AG09319 (cell line): ENCODE results near the gene POLR3E.

Source experiments
- DNase-seq: peaks from one replicate; pipeline ENCODE4 v3.0.0-alpha.2; 2010; ENCODE audit warnings: low read depth; ENCODE audit errors: extremely low read depth
- TF ChIP-seq, protein P1 (sequence below): IDR thresholded peaks from 2 replicates; pipeline ENCODE4 v1.5.1; 2011; ENCODE audit warnings: low read depth, mild to moderate bottlenecking, inconsistent platforms, low read length, moderate library complexity

The POLR3E gene, protein sequence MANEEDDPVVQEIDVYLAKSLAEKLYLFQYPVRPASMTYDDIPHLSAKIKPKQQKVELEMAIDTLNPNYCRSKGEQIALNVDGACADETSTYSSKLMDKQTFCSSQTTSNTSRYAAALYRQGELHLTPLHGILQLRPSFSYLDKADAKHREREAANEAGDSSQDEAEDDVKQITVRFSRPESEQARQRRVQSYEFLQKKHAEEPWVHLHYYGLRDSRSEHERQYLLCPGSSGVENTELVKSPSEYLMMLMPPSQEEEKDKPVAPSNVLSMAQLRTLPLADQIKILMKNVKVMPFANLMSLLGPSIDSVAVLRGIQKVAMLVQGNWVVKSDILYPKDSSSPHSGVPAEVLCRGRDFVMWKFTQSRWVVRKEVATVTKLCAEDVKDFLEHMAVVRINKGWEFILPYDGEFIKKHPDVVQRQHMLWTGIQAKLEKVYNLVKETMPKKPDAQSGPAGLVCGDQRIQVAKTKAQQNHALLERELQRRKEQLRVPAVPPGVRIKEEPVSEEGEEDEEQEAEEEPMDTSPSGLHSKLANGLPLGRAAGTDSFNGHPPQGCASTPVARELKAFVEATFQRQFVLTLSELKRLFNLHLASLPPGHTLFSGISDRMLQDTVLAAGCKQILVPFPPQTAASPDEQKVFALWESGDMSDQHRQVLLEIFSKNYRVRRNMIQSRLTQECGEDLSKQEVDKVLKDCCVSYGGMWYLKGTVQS

DNA sequence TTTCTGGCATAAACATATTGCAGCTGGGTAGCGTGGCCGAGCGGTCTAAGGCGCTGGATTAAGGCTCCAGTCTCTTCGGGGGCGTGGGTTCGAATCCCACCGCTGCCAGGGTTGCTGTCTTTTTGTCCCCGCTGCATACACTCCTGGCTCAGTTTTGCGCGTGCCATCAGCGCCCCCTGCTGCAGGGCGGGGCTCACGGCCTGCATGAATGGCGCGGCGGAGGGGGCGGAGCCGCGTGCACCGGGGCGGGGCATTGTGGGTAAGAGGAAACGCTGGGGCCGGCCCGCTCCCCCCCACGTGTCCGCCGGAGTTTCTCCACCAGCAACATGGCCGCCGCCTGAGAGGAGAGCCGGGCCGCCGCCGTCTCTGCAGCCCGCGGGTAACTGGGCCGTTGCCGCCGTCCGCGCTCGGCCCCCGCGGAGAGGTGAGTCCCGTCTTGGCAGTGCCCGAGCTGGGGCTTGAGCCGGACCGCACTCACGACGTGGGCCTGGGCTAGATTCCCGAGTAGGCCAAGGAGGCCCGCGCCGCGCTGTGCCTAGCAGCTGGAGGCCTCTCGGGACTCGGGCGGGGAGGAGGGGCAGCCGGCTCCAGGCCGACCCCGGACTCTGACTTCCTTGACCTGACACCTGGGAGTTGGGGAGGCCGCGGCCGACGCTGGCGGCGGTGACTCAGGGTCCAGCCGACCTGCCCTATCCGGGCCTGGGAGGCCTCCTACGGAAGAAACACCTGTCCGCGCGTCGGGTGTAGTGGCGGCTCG is at the start of gene POLR3E:
TSS of gene POLR3E (plus strand) at position 296 of the 757 bp plus-strand sequence. CDS start 5,560 bp downstream, outside the sequence.
- TF ChIP-seq, protein P1, sequence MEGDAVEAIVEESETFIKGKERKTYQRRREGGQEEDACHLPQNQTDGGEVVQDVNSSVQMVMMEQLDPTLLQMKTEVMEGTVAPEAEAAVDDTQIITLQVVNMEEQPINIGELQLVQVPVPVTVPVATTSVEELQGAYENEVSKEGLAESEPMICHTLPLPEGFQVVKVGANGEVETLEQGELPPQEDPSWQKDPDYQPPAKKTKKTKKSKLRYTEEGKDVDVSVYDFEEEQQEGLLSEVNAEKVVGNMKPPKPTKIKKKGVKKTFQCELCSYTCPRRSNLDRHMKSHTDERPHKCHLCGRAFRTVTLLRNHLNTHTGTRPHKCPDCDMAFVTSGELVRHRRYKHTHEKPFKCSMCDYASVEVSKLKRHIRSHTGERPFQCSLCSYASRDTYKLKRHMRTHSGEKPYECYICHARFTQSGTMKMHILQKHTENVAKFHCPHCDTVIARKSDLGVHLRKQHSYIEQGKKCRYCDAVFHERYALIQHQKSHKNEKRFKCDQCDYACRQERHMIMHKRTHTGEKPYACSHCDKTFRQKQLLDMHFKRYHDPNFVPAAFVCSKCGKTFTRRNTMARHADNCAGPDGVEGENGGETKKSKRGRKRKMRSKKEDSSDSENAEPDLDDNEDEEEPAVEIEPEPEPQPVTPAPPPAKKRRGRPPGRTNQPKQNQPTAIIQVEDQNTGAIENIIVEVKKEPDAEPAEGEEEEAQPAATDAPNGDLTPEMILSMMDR: peak; percentile 86
- peak; percentile 96 for DNase-seq

DNA sequence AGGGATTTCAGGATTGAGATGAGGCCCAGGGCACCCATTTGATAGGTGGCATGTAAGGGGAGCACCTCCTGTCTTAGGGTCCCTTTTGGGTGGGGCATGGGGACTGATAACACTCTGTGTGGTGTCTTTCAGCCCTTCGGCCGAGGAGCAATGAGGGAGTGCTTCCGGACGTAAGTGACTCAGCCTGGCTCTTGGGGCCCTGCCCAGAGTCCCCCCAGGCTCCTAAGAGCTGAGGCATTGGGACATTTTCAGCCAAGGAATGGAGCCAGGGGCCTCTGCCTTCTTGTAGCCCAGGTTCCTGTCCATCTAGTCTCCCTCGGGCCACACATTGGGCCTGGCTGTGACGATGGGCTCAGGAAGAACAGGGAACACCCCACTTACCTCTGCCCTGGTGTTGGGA is 46.7 kb upstream of the POLR3E start:
- TF ChIP-seq, protein P1: no peak
- no peak for DNase-seq

- TF ChIP-seq, protein P1: no peak
- no peak for DNase-seq
Measured at GRCh38 chr16:22252317-22252716, 44.9 kb upstream of the POLR3E start.

DNA sequence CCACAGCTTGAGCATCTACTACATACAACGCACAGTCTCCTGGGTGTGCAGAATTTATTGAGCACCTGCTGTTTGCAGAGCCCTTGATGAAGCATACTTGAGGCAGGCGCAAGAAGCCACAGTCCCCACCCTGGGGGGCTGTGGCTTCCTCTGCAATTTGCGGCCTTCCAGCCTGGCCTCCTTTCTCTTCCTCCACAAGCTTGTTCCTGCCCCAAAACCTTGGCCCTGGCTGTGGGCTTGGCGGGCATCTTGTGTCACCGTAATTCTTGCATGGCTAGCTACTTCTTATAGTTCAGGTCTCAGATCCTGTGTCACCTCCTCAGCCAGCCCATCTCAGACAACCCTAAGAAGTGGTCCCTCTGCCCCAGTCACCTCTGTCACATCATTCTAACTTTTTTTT is 43.9 kb upstream of the POLR3E start:
- TF ChIP-seq, protein P1: no peak
- no peak for DNase-seq

- no peak for DNase-seq
- TF ChIP-seq, protein P1: no peak
Measured at GRCh38 chr16:22255335-22255734, 41.9 kb upstream of the POLR3E start.

DNA sequence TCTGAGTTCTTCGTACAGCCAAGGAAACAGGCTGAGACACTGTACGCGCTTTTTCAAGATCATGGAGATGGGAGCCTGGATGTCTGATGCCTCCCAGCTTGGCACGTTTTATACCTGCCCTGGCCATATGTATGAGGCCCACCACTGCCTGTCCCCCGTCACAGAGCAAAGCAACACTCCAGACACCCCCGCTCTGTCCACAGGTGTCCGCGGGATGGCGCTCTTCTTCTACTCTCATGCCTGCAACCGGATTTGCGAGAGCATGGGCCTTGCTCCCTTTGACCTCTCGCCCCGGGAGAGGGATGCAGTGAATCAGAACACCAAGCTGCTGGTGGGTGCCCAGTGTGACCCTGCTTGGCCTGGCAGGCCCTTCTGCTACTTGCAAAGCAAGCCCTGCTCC is 39.8 kb upstream of the POLR3E start:
- DNase-seq: no peak
- TF ChIP-seq, protein P1: no peak

DNA sequence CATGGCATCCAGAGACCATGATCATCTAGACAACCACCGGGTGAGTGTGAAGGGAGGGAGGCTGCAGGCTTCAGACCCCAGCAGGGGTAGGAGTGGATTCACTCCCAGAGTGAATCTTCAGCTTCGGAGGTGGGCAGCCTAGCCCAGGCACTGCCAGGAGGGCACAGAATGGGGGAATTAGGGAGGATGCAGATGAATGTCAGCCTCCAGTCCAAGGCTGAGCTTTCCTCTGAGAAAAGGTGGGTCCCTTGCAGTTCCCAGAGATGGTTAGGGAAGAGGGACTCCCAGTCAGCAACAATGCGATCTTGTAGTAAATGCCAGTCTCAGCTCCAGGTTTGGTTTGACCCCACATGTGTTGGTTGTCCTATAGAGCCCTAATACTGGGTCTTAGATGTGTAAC is 36.7 kb upstream of the POLR3E start:
- TF ChIP-seq, protein P1: no peak
- DNase-seq: no peak
